Neural crest cell (in vitro differentiated cells): Measurements from ENCODE around the gene PVALEF. TPM values are rescaled to one million over a fixed set of nuclear protein-coding genes. Genes with fewer than 3 reads are reported as not detected.

Experiments
- DNase-seq: peaks from one replicate; pipeline ENCODE4 v3.0.0; 2021; ENCODE audit warnings: low read depth, mixed read lengths, low spot score
- H3K27ac Mint-ChIP-seq: one replicate; pipeline ENCODE4 v1.8.0; 2021; ENCODE audit warnings: mild to moderate bottlenecking, mixed read lengths; ENCODE audit not compliant: unreplicated experiment
- H3K27me3 Mint-ChIP-seq: 2 replicates; pipeline ENCODE4 v1.8.0; 2021; ENCODE audit warnings: low read depth, mild to moderate bottlenecking, mixed read lengths
- H3K36me3 Mint-ChIP-seq: 2 replicates; pipeline ENCODE4 v1.8.0; 2021; ENCODE audit warnings: low read depth, mild to moderate bottlenecking, mixed read lengths
- H3K4me1 Mint-ChIP-seq: 2 replicates; pipeline ENCODE4 v1.8.0; 2021; ENCODE audit warnings: mixed read lengths
- H3K4me3 Mint-ChIP-seq: one replicate; pipeline ENCODE4 v1.8.0; 2021; ENCODE audit warnings: mild to moderate bottlenecking, mixed read lengths
- H3K9me3 Mint-ChIP-seq: 2 replicates; pipeline ENCODE4 v1.8.0; 2021; ENCODE audit warnings: mixed read lengths
- CTCF ChIP-seq: fragments of 200-600 bp; sonication (generic); conservative IDR thresholded peaks from 2 replicates; pipeline ENCODE4 v1.5.0; 2021; ENCODE audit warnings: antibody characterized with exemption, mild to moderate bottlenecking
- total RNA-seq: library from RNA; stranded (reverse); gene quantifications from 2 replicates; pipeline ENCODE4 v1.2.1, GENCODE V29; 2021

The PVALEF gene
- total RNA-seq, 1 donor from 2014 or later, result not detected

GRCh38 chr17:81183807-81184206, 18.5 kb downstream of the PVALEF start:
- H3K27me3 Mint-ChIP-seq, result peaks cover 4% of the 10 kb centered on the region
- no peaks in the 10 kb centered on the region for H3K9me3 Mint-ChIP-seq
- H3K4me3 Mint-ChIP-seq, result peak overlapping the region; percentile 24
- no peak overlapping the region for H3K27ac Mint-ChIP-seq
- H3K4me1 Mint-ChIP-seq, result peaks cover 6% of the 10 kb centered on the region
- TF ChIP-seq CTCF, result no peak
- no peaks in the 10 kb centered on the region for H3K36me3 Mint-ChIP-seq
- DNase-seq, result no peak

GRCh38 chr17:81184555-81184954, 19.2 kb downstream of the PVALEF start:
- peak overlapping the region; percentile 24 for H3K4me3 Mint-ChIP-seq
- H3K36me3 Mint-ChIP-seq, result no peaks in the 10 kb centered on the region
- no peaks in the 10 kb centered on the region for H3K9me3 Mint-ChIP-seq
- no peak for TF ChIP-seq CTCF
- no peak overlapping the region for H3K27ac Mint-ChIP-seq
- DNase-seq, result no peak
- H3K27me3 Mint-ChIP-seq, result peaks cover 4% of the 10 kb centered on the region
- peaks cover 6% of the 10 kb centered on the region for H3K4me1 Mint-ChIP-seq

- Mint-ChIP-seq H3K4me3 (no peak overlapping the region), H3K4me1 (peaks cover 6% of the 10 kb centered on the region), H3K36me3 (no peaks in the 10 kb centered on the region), H3K27ac (no peak overlapping the region), H3K27me3 (peaks cover 4% of the 10 kb centered on the region), H3K9me3 (no peaks in the 10 kb centered on the region)
- no peak for DNase-seq
- TF ChIP-seq CTCF, result no peak
These were observed 20.9 kb downstream of the PVALEF start for GRCh38 chr17:81186203-81186602.

- Mint-ChIP-seq H3K27ac (peak overlapping the region; percentile 50), H3K36me3 (no peaks in the 10 kb centered on the region), H3K27me3 (peaks cover 4% of the 10 kb centered on the region), H3K4me1 (peaks cover 6% of the 10 kb centered on the region), H3K4me3 (no peak overlapping the region), H3K9me3 (no peaks in the 10 kb centered on the region)
- TF ChIP-seq CTCF, result no peak
- DNase-seq, result no peak
These were observed 21.8 kb downstream of the PVALEF start for GRCh38 chr17:81187120-81187519.

- H3K4me1 Mint-ChIP-seq, result peaks cover 6% of the 10 kb centered on the region
- TF ChIP-seq CTCF, result no peak
- no peak for DNase-seq
- H3K27me3 Mint-ChIP-seq, result peaks cover 4% of the 10 kb centered on the region
- H3K27ac Mint-ChIP-seq, result no peak overlapping the region
- no peaks in the 10 kb centered on the region for H3K9me3 Mint-ChIP-seq
- H3K36me3 Mint-ChIP-seq, result no peaks in the 10 kb centered on the region
- H3K4me3 Mint-ChIP-seq, result no peak overlapping the region
These were observed 22.5 kb downstream of the PVALEF start for GRCh38 chr17:81187586-81188490.
